Panc1 (cell line): ENCODE results near the gene KTN1. TPM values are rescaled to one million over a fixed set of nuclear protein-coding genes. Genes with fewer than 3 reads are reported as not detected.

ENCODE experiments used
- ATAC-seq: fragments of 200-7000 bp; cut with Tn5 transposase; 2 replicates; pipeline ENCODE4 v1.9.1; 2020; ENCODE audit warnings: mild to moderate bottlenecking, moderate library complexity
- BruUV-seq: library from RNA; stranded (reverse); fragments of 400-500 nt; replicated peaks from 2 replicates; lab custom pipeline; 2021; lab: Mats Ljungman, UMichigan
- CTCF ChIA-PET: fragments of 300-600 bp; sonication (Branson Sonifier 250); formaldehyde crosslinking; loops from one replicate; lab custom pipeline; 2022; ENCODE audit warnings: antibody characterized with exemption; lab: Charles Lee
- POLR2A ChIA-PET: fragments of 300-600 bp; sonication (Branson Sonifier 250); formaldehyde crosslinking; loops from one replicate; lab custom pipeline; 2022; ENCODE audit warnings: antibody characterized with exemption; lab: Charles Lee
- DNase-seq: peaks from one replicate; pipeline ENCODE4 v3.0.0-alpha.2; 2010; ENCODE audit warnings: low read depth, low spot score
- H3K27ac ChIP-seq: 2 replicates; pipeline ENCODE4 v1.5.1; 2011; ENCODE audit warnings: mild to moderate bottlenecking, low read length, inconsistent platforms
- H3K27me3 ChIP-seq: fragments of 200-500 bp; sonication (Bioruptor generic); 2 replicates; pipeline ENCODE4 v1.6.0; 2014; ENCODE audit warnings: low read length, inconsistent platforms; ENCODE audit not compliant: control insufficient read depth, insufficient read depth
- H3K36me3 ChIP-seq: fragments of 200-500 bp; sonication (Bioruptor generic); 2 replicates; pipeline ENCODE4 v1.5.1; 2014; ENCODE audit warnings: inconsistent platforms, mild to moderate bottlenecking, low read length, moderate library complexity; ENCODE audit not compliant: control insufficient read depth, insufficient read depth
- H3K4me1 ChIP-seq: 2 replicates; pipeline ENCODE4 v1.5.1; 2011; ENCODE audit warnings: inconsistent platforms, mild to moderate bottlenecking, low read length, moderate library complexity; ENCODE audit not compliant: control insufficient read depth, insufficient read depth
- H3K4me3 ChIP-seq, 2 experiments: 2 replicates each; pipeline ENCODE4 v1.5.1; 2011 to 2012; ENCODE audit warnings: low read depth in 2 of 2, low read length in 2 of 2, mild to moderate bottlenecking in 2 of 2, inconsistent platforms in 1 of 2, moderate library complexity in 1 of 2
- H3K9me3 ChIP-seq: fragments of 200-500 bp; sonication (Bioruptor generic); 2 replicates; pipeline ENCODE4 v1.5.1; 2014; ENCODE audit warnings: low read depth, mild to moderate bottlenecking, inconsistent platforms, low read length, moderate library complexity; ENCODE audit not compliant: control insufficient read depth, insufficient read depth
- POLR2AphosphoS5 ChIP-seq: IDR thresholded peaks from 2 replicates; pipeline ENCODE4 v1.6.1; 2012; ENCODE audit warnings: mild to moderate bottlenecking, low read depth, low read length, moderate library complexity
- SIN3A ChIP-seq: IDR thresholded peaks from 2 replicates; pipeline ENCODE4 v1.6.1; 2012; ENCODE audit warnings: low read depth, mild to moderate bottlenecking, low read length, moderate library complexity, borderline replicate concordance; ENCODE audit not compliant: insufficient read depth
- TCF7L2 ChIP-seq: IDR thresholded peaks from 2 replicates; pipeline ENCODE4 v1.6.1; 2011; ENCODE audit warnings: mild to moderate bottlenecking, low read depth, low read length, inconsistent platforms
- in situ Hi-C: cut with HindIII; loops from 2 replicates; pipeline ENCODE4 v1.10.0; 2016; ENCODE audit warnings: low sequenced_read_pairs, low pct_unique_long_range_greater_than_20kb
- intact Hi-C: fragments of 100-400 bp; cut with micrococcal nuclease; formaldehyde crosslinking; loops from one replicate; pipeline ENCODE4 v1.10.0; 2022; ENCODE audit not compliant: unreplicated experiment
- total RNA-seq: library from RNA; stranded (reverse); gene quantifications from one replicate; pipeline ENCODE4 v1.2.1, GENCODE V29; 2021; ENCODE audit not compliant: unreplicated experiment
- TF ChIP-seq, protein P1 (sequence below), 2 experiments: IDR thresholded peaks; 2 replicates each; pipeline ENCODE4 v1.6.1; 2011 to 2012; ENCODE audit warnings: low read depth in 2 of 2, control low read depth in 1 of 2, low read length in 1 of 2, mild to moderate bottlenecking in 1 of 2, moderate library complexity in 1 of 2; ENCODE audit not compliant: insufficient read depth in 1 of 2
- TF ChIP-seq, protein P2 (sequence below): fragments of 450-650 bp; IDR thresholded peaks from 2 replicates; pipeline ENCODE4 v1.5.1; 2017; ENCODE audit warnings: mild to moderate bottlenecking

The KTN1 gene
- total RNA-seq, 1 experiment from 2014 or later = 310 TPM

DNA sequence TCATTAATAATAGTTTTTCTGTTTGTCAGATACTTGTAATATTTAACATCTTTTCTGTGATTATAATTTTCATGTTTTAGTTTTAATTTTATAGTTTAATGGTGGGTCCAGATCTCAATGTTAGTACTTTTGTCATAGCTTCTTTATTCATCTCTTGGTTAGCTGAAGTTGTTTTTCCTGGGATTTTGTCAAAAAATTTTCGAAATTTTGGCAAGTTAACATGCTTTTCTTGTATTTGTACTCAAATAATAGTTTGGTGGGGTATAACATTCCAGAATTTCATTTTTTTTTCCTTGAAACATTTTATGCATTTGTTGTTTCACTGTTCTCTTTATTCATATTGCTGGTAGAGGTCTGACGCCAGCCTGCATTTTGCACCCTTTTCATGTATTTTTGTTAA lies 45.5 kb downstream of the KTN1 start:
- intact Hi-C loops = no loop called here
- ChIA-PET POLR2A (no interaction called here), CTCF (no interaction called here)
- BruUV-seq = no TSS peak
- no peaks in the 10 kb centered on the region for H3K9me3 ChIP-seq
- no peak for ATAC-seq
- in situ Hi-C loops = no loop called here
- no peak overlapping the region for H3K27ac ChIP-seq
- H3K27me3 ChIP-seq = no peaks in the 10 kb centered on the region
- no peak for DNase-seq
- H3K4me3 ChIP-seq = no peak overlapping the region
- TF ChIP-seq, protein P1, sequence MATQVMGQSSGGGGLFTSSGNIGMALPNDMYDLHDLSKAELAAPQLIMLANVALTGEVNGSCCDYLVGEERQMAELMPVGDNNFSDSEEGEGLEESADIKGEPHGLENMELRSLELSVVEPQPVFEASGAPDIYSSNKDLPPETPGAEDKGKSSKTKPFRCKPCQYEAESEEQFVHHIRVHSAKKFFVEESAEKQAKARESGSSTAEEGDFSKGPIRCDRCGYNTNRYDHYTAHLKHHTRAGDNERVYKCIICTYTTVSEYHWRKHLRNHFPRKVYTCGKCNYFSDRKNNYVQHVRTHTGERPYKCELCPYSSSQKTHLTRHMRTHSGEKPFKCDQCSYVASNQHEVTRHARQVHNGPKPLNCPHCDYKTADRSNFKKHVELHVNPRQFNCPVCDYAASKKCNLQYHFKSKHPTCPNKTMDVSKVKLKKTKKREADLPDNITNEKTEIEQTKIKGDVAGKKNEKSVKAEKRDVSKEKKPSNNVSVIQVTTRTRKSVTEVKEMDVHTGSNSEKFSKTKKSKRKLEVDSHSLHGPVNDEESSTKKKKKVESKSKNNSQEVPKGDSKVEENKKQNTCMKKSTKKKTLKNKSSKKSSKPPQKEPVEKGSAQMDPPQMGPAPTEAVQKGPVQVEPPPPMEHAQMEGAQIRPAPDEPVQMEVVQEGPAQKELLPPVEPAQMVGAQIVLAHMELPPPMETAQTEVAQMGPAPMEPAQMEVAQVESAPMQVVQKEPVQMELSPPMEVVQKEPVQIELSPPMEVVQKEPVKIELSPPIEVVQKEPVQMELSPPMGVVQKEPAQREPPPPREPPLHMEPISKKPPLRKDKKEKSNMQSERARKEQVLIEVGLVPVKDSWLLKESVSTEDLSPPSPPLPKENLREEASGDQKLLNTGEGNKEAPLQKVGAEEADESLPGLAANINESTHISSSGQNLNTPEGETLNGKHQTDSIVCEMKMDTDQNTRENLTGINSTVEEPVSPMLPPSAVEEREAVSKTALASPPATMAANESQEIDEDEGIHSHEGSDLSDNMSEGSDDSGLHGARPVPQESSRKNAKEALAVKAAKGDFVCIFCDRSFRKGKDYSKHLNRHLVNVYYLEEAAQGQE (IDR thresholded peaks at IDR 0.05; ENCODE audit: insufficient read depth in 1 of 2, low read depth in 2 of 2, low read length in 1 of 2) = no peak
- TF ChIP-seq, protein P2, sequence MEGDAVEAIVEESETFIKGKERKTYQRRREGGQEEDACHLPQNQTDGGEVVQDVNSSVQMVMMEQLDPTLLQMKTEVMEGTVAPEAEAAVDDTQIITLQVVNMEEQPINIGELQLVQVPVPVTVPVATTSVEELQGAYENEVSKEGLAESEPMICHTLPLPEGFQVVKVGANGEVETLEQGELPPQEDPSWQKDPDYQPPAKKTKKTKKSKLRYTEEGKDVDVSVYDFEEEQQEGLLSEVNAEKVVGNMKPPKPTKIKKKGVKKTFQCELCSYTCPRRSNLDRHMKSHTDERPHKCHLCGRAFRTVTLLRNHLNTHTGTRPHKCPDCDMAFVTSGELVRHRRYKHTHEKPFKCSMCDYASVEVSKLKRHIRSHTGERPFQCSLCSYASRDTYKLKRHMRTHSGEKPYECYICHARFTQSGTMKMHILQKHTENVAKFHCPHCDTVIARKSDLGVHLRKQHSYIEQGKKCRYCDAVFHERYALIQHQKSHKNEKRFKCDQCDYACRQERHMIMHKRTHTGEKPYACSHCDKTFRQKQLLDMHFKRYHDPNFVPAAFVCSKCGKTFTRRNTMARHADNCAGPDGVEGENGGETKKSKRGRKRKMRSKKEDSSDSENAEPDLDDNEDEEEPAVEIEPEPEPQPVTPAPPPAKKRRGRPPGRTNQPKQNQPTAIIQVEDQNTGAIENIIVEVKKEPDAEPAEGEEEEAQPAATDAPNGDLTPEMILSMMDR = no peak
- TF ChIP-seq TCF7L2 = no peak
- no peak for TF ChIP-seq SIN3A
- no peak for TF ChIP-seq POLR2AphosphoS5
- peaks cover 33% of the 10 kb centered on the region for H3K36me3 ChIP-seq
- peaks cover 3% of the 10 kb centered on the region; the same call in 1 of the 2 replicates for H3K4me1 ChIP-seq

DNA sequence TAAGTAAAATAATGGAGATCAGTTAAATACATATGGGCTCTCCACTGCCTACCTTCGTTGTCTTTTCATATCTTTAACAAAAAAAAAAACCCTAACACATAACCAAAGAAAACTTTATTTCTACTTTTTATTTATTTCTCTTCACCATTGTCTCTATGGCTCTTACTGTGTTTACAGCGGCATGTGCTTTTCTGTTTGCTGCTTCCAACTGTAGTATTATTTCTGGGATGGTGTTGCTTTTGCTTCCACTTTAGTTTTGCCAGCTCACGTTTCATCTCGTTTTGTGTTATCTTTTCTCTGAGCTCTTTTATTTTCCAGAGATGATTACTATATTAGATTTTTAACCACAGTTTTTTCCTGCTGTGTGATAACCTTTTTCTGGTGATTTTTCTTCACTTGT lies 46.1 kb downstream of the KTN1 start:
- peaks cover 3% of the 10 kb centered on the region; the same call in 1 of the 2 replicates for H3K4me1 ChIP-seq
- intact Hi-C loops (no loop called here), in situ Hi-C loops (no loop called here)
- DNase-seq (no peak), ATAC-seq (no peak)
- H3K36me3 ChIP-seq = peaks cover 34% of the 10 kb centered on the region
- ChIA-PET CTCF (no interaction called here), POLR2A (no interaction called here)
- TF ChIP-seq, protein P1 (IDR thresholded peaks at IDR 0.05; ENCODE audit: insufficient read depth in 1 of 2, low read depth in 2 of 2, low read length in 1 of 2) = no peak
- TF ChIP-seq, protein P2 = no peak
- TF ChIP-seq TCF7L2 = no peak
- no peak for TF ChIP-seq SIN3A
- no peak for TF ChIP-seq POLR2AphosphoS5
- no peak overlapping the region for H3K4me3 ChIP-seq
- BruUV-seq = no TSS peak
- H3K27me3 ChIP-seq = no peaks in the 10 kb centered on the region
- no peak overlapping the region for H3K27ac ChIP-seq
- H3K9me3 ChIP-seq = no peaks in the 10 kb centered on the region
